Measurements from ENCODE around the gene B4GALT2. TPM values are rescaled to one million over a fixed set of nuclear protein-coding genes. Genes with fewer than 3 reads are reported as not detected.

Gene B4GALT2, protein sequence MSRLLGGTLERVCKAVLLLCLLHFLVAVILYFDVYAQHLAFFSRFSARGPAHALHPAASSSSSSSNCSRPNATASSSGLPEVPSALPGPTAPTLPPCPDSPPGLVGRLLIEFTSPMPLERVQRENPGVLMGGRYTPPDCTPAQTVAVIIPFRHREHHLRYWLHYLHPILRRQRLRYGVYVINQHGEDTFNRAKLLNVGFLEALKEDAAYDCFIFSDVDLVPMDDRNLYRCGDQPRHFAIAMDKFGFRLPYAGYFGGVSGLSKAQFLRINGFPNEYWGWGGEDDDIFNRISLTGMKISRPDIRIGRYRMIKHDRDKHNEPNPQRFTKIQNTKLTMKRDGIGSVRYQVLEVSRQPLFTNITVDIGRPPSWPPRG
- polyA plus RNA-seq (2013, experiment 1 of 4) = 82.7 TPM
- 77.3 TPM for polyA plus RNA-seq (2013, experiment 2 of 4)
- polyA plus RNA-seq (2013, experiment 3 of 4) = 72.0 TPM
- 78.7 TPM for polyA plus RNA-seq (2013, experiment 4 of 4)

DNA sequence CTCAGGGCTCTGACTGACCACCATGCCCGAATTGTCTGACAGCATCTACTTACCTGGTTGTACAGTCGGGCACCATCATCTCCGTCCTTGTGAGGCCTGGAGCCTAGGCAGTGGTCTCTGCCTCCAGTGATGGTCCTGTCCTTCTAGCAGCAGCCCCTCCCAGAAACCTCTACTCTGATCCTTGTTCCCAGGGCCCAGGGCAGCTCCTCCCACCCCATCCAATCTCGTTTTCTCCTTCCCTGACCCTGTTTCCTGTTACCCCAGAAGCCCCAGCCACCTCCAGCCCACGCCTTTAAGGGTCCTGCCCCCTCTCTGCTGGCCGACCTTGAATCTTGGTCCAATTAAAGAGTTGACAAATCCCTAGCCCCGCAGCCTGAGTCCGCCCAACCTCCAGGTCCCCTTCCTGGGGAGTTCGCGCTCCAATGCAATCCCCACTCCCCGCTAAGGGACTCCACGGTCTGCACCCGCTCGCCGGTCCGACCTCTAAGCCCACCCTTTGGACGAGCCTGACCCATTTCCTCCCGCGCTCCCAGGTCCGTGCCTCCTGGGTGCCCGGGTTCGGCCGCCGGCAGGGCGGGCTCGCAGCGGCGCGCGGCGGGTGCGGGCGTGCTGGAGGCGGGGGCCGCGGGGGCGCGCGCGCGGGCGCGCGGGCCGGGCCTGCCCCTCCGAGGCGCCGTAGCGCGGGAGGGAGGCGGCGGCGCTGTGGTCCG, at the start of gene B4GALT2:
B4GALT2 (plus strand) TSS at position 660 of the 710 bp plus-strand sequence. CDS start 1,951 bp downstream, outside the sequence.
- Histone ChIP-seq H3K27ac (ENCODE audit: insufficient read depth, low read depth, low read length, poor library complexity, severe bottlenecking) (no peak within 1 kb of the TSS), H3K4me1 (ENCODE audit: control insufficient read depth, insufficient read depth, low read length) (peaks cover 26% of the 10 kb centered on the region), H3K27me3 (ENCODE audit: control insufficient read depth, insufficient read depth, low read length, poor library complexity, severe bottlenecking) (no peaks in the 10 kb centered on the region), H3K9me3 (ENCODE audit: control insufficient read depth, low read length) (no peaks in the 10 kb centered on the region), H3K4me3 (ENCODE audit: insufficient read depth, low read depth, low read length) (peak within 1 kb of the TSS; percentile 63), H3K36me3 (ENCODE audit: control insufficient read depth, insufficient read depth, low read length) (peaks cover 18% of the 10 kb centered on the region)
- WGBS, 2 experiments = 4 to 5% methylated on average over 54 of the region's 54 CpGs

DNA sequence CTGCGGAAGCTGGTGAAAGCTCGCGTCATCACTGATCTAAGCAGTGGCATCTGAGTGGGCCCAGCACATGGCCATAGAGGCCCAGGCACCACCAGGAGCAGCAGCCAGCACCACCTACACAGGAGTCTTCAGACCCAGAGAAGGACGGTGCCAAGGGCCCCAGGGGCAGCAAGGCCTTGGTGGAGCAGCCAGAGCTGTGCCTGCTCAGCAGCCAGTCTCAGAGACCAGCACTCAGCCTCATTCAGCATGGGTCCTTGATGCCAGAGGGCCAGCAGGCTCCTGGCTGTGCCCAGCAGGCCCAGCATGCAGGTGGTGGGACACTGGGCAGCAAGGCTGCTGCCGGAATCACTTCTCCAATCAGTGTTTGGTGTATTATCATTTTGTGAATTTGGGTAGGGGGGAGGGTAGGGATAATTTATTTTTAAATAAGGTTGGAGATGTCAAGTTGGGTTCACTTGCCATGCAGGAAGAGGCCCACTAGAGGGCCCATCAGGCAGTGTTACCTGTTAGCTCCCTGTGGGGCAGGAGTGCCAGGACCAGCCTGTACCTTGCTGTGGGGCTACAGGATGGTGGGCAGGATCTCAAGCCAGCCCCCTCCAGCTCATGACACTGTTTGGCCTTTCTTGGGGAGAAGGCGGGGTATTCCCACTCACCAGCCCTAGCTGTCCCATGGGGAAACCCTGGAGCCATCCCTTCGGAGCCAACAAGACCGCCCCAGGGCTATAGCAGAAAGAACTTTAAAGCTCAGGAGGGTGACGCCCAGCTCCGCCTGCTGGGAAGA, 48.7 kb upstream of the B4GALT2 start:
- 91 to 92% methylated on average over 10 of the region's 10 CpGs for WGBS, 2 experiments
- Histone ChIP-seq H3K4me3 (ENCODE audit: insufficient read depth, low read depth, low read length) (no peak overlapping the region), H3K9me3 (ENCODE audit: control insufficient read depth, low read length) (no peaks in the 10 kb centered on the region), H3K27ac (ENCODE audit: insufficient read depth, low read depth, low read length, poor library complexity, severe bottlenecking) (no peak overlapping the region), H3K4me1 (ENCODE audit: control insufficient read depth, insufficient read depth, low read length) (peaks cover 11% of the 10 kb centered on the region), H3K27me3 (ENCODE audit: control insufficient read depth, insufficient read depth, low read length, poor library complexity, severe bottlenecking) (peaks cover 24% of the 10 kb centered on the region), H3K36me3 (ENCODE audit: control insufficient read depth, insufficient read depth, low read length) (no peaks in the 10 kb centered on the region)

DNA sequence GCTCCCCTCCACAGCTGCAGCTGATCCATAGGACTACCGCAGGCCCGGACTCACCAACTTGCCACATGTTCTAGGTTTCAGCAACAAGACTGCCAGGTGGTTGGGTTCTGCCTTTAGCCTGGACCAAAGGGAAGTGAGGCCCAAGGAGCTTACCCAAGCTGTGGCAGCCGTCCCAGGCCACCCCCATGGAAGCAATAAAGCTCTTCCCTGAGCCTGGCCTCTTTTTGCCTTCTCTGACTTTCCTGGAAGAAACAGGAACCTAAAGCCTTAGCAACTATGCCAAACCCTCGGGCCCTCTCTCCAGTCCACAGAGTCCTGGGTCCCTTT, 48.1 kb upstream of the B4GALT2 start:
- Histone ChIP-seq H3K36me3 (ENCODE audit: control insufficient read depth, insufficient read depth, low read length) (no peaks in the 10 kb centered on the region), H3K4me3 (ENCODE audit: insufficient read depth, low read depth, low read length) (no peak overlapping the region), H3K9me3 (ENCODE audit: control insufficient read depth, low read length) (no peaks in the 10 kb centered on the region), H3K27ac (ENCODE audit: insufficient read depth, low read depth, low read length, poor library complexity, severe bottlenecking) (no peak overlapping the region), H3K4me1 (ENCODE audit: control insufficient read depth, insufficient read depth, low read length) (peaks cover 16% of the 10 kb centered on the region), H3K27me3 (ENCODE audit: control insufficient read depth, insufficient read depth, low read length, poor library complexity, severe bottlenecking) (peaks cover 30% of the 10 kb centered on the region)
- WGBS, 2 experiments = 82 to 88% methylated on average over 4 of the region's 4 CpGs

GRCh38 chr1:43931711-43932660, 47.0 kb upstream of the B4GALT2 start:
- Histone ChIP-seq H3K4me1 (ENCODE audit: control insufficient read depth, insufficient read depth, low read length) (peaks cover 17% of the 10 kb centered on the region), H3K27me3 (ENCODE audit: control insufficient read depth, insufficient read depth, low read length, poor library complexity, severe bottlenecking) (peaks cover 41% of the 10 kb centered on the region), H3K36me3 (ENCODE audit: control insufficient read depth, insufficient read depth, low read length) (no peaks in the 10 kb centered on the region), H3K27ac (ENCODE audit: insufficient read depth, low read depth, low read length, poor library complexity, severe bottlenecking) (no peak overlapping the region), H3K4me3 (ENCODE audit: insufficient read depth, low read depth, low read length) (no peak overlapping the region), H3K9me3 (ENCODE audit: control insufficient read depth, low read length) (no peaks in the 10 kb centered on the region)
- WGBS, 2 experiments = 91 to 92% methylated on average over 13 of the region's 13 CpGs

GRCh38 chr1:43932786-43933385, 46.1 kb upstream of the B4GALT2 start:
- Histone ChIP-seq H3K9me3 (ENCODE audit: control insufficient read depth, low read length) (no peaks in the 10 kb centered on the region), H3K4me3 (ENCODE audit: insufficient read depth, low read depth, low read length) (peak overlapping the region; percentile 51)
- WGBS, 2 experiments = 27 to 30% methylated on average over 8 of the region's 8 CpGs

DNA sequence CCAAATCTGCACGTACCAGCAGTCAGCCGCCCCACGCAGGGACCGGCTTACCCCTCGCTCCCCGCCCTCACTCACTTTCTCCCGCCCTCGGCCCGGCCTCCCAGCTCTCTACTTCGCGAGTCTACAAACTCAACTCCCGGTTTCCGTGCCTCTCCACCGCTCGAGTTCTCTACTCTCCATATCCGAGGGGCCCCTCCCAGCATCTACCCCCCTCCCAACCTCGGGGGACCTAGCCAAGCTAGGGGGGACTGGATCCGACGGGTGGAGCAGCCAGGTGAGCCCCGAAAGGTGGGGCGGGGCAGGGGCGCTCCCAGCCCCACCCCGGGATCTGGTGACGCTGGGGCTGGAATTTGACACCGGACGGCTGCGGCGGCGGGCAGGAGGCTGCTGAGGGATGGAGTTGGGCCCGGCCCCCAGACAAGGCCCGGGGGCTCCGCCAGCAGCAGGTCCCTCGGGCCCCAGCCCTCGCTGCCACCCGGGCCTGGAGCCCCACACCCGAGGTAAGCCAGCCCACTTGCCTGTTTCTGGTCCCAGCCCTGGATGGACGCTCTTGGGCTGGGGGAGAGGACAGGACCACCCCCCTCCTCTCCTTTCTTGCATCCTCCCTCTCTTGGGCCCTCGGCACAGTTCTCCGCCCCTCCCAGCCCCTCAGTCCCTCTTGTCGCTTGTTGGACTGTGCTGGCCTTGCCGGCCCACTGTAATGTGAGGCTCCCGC, 45.5 kb upstream of the B4GALT2 start, which contains the start of gene ARTN:
ARTN (plus strand) TSS at position 416 of the 715 bp plus-strand sequence. CDS start 1,856 bp downstream, outside the sequence.
- H3K27ac ChIP-seq (ENCODE audit: insufficient read depth, low read depth, low read length, poor library complexity, severe bottlenecking) = no peak within 1 kb of the TSS
- 2% methylated on average over 42 of the region's 42 CpGs for WGBS, 2 experiments
- peaks cover 49% of the 10 kb centered on the region for H3K27me3 ChIP-seq (ENCODE audit: control insufficient read depth, insufficient read depth, low read length, poor library complexity, severe bottlenecking)
- H3K36me3 ChIP-seq (ENCODE audit: control insufficient read depth, insufficient read depth, low read length) = no peaks in the 10 kb centered on the region
- H3K9me3 ChIP-seq (ENCODE audit: control insufficient read depth, low read length) = no peaks in the 10 kb centered on the region
- H3K4me1 ChIP-seq (ENCODE audit: control insufficient read depth, insufficient read depth, low read length) = peaks cover 17% of the 10 kb centered on the region
- H3K4me3 ChIP-seq (ENCODE audit: insufficient read depth, low read depth, low read length) = peak within 1 kb of the TSS; percentile 51

More at GRCh38 chr1:43932786-43933385, 46.1 kb upstream of the B4GALT2 start:
- Histone ChIP-seq H3K27ac (ENCODE audit: insufficient read depth, low read depth, low read length, poor library complexity, severe bottlenecking) (no peak overlapping the region), H3K27me3 (ENCODE audit: control insufficient read depth, insufficient read depth, low read length, poor library complexity, severe bottlenecking) (peaks cover 49% of the 10 kb centered on the region), H3K4me1 (ENCODE audit: control insufficient read depth, insufficient read depth, low read length) (peaks cover 17% of the 10 kb centered on the region), H3K36me3 (ENCODE audit: control insufficient read depth, insufficient read depth, low read length) (no peaks in the 10 kb centered on the region)

DNA sequence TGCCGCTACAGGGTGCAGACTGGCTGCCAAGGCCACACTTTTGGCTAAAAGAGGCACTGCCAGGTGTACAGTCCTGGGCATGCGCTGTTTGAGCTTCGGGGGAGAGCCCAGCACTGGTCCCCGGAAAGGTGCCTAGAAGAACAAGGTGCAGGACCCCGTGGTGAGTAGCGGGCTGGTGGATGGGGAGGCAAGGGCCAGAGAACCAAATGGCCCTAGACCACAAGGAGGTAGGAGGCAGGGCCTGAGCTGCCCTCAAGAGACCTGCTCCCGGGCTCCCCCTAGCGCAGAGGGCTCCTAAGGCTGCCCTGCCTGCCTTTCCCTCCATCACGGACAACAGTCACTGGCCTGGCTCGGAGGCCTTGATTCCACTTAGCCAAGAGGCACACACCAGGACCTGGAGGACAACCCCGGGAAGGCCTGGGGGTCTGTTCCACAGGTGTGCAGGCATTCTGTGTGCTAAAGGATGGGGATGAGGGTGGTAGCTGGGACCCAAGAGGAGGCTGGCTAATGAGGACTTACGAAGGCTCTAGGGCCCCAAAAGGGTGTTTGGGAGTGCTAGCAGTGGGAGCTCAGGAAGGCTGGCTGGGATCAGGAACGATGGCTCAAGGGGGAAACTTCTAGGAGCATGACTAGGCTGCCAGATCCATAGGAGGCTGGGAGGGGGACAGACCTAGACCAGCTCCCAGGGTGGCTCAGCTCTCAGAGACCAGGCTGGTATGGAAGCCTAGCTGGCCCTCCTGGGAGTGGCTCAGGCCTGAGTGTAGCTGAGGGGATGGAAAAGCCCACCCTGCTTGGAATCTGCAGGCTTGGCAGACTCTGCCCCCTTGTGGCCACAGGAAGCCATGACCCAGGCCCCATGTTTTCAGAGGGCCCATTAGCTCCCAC, 44.7 kb upstream of the B4GALT2 start:
- 54 to 57% methylated on average over 13 of the region's 13 CpGs for WGBS, 2 experiments
- H3K27me3 ChIP-seq (ENCODE audit: control insufficient read depth, insufficient read depth, low read length, poor library complexity, severe bottlenecking) = peaks cover 49% of the 10 kb centered on the region
- peak overlapping the region; percentile 51 for H3K4me3 ChIP-seq (ENCODE audit: insufficient read depth, low read depth, low read length)
- no peak overlapping the region for H3K27ac ChIP-seq (ENCODE audit: insufficient read depth, low read depth, low read length, poor library complexity, severe bottlenecking)
- no peaks in the 10 kb centered on the region for H3K36me3 ChIP-seq (ENCODE audit: control insufficient read depth, insufficient read depth, low read length)
- H3K4me1 ChIP-seq (ENCODE audit: control insufficient read depth, insufficient read depth, low read length) = peaks cover 17% of the 10 kb centered on the region
- no peaks in the 10 kb centered on the region for H3K9me3 ChIP-seq (ENCODE audit: control insufficient read depth, low read length)

DNA sequence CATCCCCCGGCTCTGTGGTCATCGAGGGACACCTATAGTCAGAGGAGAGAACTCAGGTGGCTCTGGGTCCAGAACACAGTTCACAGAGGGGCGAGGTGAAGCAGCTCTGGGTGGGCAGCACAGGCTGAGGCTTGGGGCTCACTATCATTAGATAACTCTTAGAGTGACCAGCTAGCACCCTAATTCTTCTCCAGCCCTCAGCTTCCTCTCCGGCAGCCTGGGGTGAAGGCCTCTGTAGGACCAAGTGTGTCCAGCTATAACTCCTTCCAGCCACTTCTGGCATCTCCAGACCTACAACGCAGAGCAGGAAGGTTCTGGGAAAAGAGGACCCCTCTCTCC, 44.1 kb upstream of the B4GALT2 start:
- WGBS, 2 experiments = 43 to 46% methylated on average over 5 of the region's 5 CpGs
- Histone ChIP-seq H3K36me3 (ENCODE audit: control insufficient read depth, insufficient read depth, low read length) (no peaks in the 10 kb centered on the region), H3K4me3 (ENCODE audit: insufficient read depth, low read depth, low read length) (no peak overlapping the region), H3K27ac (ENCODE audit: insufficient read depth, low read depth, low read length, poor library complexity, severe bottlenecking) (no peak overlapping the region), H3K27me3 (ENCODE audit: control insufficient read depth, insufficient read depth, low read length, poor library complexity, severe bottlenecking) (peaks cover 49% of the 10 kb centered on the region), H3K4me1 (ENCODE audit: control insufficient read depth, insufficient read depth, low read length) (peaks cover 17% of the 10 kb centered on the region), H3K9me3 (ENCODE audit: control insufficient read depth, low read length) (no peaks in the 10 kb centered on the region)

Measured in ectodermal cell (in vitro differentiated cells).